Measurements from ENCODE around the gene ABHD6. TPM values are rescaled to one million over a fixed set of nuclear protein-coding genes. Genes with fewer than 3 reads are reported as not detected.

ABHD6 gene, protein sequence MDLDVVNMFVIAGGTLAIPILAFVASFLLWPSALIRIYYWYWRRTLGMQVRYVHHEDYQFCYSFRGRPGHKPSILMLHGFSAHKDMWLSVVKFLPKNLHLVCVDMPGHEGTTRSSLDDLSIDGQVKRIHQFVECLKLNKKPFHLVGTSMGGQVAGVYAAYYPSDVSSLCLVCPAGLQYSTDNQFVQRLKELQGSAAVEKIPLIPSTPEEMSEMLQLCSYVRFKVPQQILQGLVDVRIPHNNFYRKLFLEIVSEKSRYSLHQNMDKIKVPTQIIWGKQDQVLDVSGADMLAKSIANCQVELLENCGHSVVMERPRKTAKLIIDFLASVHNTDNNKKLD
- 10 to 100 TPM; 36.5 to 69.7 (median 51.1) TPM for total RNA-seq

DNA sequence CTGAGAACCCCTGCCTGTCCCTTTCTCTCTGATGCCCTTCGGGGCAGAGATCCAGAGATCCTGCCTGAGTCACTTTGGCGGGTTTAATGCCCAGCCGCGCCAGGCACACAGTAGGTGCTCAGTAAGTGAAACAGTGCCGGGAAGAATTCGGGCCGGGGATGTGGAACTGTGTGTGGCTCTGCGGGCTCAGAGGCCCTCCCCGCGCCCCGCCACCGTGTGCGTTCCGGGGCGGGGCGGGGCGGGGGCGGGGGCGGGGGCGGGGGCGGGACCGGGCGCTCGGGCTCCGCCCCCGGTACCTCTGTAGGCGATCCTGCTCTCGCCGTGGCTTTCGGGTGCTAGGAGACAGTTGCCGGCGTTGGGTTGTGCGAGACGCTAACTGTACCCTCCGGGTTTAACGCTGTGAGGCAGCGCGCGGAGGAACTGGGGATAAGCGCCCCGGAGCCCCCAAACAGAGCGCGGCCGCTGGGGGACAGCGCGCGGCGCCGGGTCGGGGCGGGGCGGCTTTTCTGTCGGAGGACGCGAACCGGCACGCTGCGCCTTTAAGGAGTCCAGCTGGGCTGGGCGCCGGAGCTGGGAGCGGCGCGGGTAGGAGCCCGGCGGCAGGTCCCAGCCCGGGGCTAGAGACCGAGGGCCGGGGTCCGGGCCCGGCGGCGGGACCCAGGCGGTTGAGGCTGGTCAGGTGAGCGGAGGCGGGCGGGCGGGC is at the start of gene ABHD6:
Gene ABHD6 (plus strand): TSS at position 555 of the 703 bp plus-strand sequence. CDS start 18,795 bp downstream, outside the sequence.
- H3K4me3 ChIP-seq (ENCODE audit: low read depth, poor library complexity, severe bottlenecking), result peak within 1 kb of the TSS; percentile 80
- peak; percentile 58 to 93 for DNase-seq (ENCODE audit: low spot score in 2 of 2)
- intact Hi-C loops (cut with DNase I; ENCODE audit: low total_unique reads), result no loop called here
- WGBS, 2 donors, result 0 to 2% methylated on average over 25 to 39 of the region's 77 CpGs
- TF ChIP-seq, protein P1, sequence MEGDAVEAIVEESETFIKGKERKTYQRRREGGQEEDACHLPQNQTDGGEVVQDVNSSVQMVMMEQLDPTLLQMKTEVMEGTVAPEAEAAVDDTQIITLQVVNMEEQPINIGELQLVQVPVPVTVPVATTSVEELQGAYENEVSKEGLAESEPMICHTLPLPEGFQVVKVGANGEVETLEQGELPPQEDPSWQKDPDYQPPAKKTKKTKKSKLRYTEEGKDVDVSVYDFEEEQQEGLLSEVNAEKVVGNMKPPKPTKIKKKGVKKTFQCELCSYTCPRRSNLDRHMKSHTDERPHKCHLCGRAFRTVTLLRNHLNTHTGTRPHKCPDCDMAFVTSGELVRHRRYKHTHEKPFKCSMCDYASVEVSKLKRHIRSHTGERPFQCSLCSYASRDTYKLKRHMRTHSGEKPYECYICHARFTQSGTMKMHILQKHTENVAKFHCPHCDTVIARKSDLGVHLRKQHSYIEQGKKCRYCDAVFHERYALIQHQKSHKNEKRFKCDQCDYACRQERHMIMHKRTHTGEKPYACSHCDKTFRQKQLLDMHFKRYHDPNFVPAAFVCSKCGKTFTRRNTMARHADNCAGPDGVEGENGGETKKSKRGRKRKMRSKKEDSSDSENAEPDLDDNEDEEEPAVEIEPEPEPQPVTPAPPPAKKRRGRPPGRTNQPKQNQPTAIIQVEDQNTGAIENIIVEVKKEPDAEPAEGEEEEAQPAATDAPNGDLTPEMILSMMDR (IDR thresholded peaks at IDR 0.05), result no peak
- no peak for TF ChIP-seq POLR2A (IDR thresholded peaks at IDR 0.05)

DNA sequence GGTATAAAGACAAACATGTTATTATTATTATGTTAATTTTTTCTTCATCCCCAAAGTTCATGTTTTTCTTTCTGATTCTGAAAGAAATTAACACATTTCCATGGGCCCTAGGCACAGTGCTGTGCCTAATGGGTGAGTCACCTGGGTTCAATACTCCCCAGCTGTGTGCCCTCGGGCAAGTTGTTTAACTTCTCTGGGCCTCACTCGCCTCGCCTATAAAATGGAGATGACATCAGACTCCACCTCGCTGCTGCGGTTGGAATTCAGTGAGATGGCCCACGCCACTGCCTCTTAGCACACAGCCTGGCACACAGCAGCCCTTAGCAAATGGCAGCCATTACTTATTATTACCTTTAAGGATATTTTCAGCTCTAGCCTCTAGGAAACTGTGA is 49.4 kb upstream of the ABHD6 start:
- DNase-seq (ENCODE audit: low spot score in 2 of 2), result no peak
- H3K4me3 ChIP-seq (ENCODE audit: low read depth, poor library complexity, severe bottlenecking), result no peak overlapping the region
- WGBS, 2 donors, result 46 to 47% methylated on average over 6 of the region's 6 CpGs
- no peak for TF ChIP-seq POLR2A (IDR thresholded peaks at IDR 0.05)
- TF ChIP-seq, protein P1 (IDR thresholded peaks at IDR 0.05), result no peak
- intact Hi-C loops (cut with DNase I; ENCODE audit: low total_unique reads), result no loop called here

DNA sequence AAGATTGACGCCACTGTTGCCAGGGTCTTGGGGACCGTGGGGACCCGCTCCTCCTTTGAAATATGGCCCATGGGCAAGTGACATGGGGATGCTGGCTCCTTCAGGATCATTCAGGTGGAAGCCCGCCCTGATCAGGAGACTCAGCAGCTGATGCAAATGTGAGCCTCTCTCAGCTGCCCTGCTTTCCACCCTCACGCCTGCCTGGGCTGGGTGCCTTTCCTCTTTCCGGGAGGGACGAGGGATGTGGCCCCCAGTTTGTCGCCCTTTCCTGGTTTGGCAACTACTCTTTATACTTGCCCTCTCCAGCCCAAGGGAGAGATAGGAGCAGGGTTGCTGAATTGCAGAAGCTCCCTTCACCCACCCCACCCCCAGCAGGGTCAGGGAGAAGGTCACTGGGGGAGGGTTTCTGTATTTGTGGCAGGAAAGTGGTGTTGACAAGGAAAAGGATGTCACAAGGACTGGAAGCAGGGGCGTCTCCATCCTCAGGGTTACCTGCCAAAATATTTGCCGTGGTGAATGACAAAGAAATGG is 48.6 kb upstream of the ABHD6 start:
- TF ChIP-seq POLR2A (IDR thresholded peaks at IDR 0.05), result no peak
- TF ChIP-seq, protein P1 (IDR thresholded peaks at IDR 0.05), result no peak
- no peak overlapping the region for H3K4me3 ChIP-seq (ENCODE audit: low read depth, poor library complexity, severe bottlenecking)
- 41 to 47% methylated on average over 10 of the region's 10 CpGs for WGBS, 2 donors
- intact Hi-C loops (cut with DNase I; ENCODE audit: low total_unique reads), result no loop called here
- DNase-seq (ENCODE audit: low spot score in 2 of 2), result no peak

DNA sequence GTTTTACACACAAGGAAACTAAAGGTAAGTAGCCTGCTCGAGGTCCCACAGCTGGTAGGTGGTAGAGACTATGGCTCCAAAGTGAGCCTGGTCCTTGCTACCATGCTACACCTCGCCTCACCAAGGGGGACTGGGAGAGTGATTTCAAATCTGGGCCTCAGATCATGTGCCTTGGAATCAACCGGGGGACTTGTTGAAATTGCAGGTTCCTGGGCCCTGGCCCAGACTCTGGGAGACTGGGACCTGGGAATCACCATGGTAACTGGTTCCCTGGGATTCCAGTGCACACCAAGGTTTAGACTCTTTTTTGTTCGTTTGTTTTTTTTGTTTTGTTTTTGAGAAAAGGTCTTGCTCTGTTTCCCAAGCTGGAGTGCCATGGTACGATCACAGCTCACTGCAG is 47.9 kb upstream of the ABHD6 start:
- H3K4me3 ChIP-seq (ENCODE audit: low read depth, poor library complexity, severe bottlenecking), result no peak overlapping the region
- DNase-seq (ENCODE audit: low spot score in 2 of 2), result no peak
- intact Hi-C loops (cut with DNase I; ENCODE audit: low total_unique reads), result no loop called here
- WGBS, 2 donors, result 78 to 83% methylated on average over 5 of the region's 5 CpGs
- TF ChIP-seq POLR2A (IDR thresholded peaks at IDR 0.05), result no peak
- TF ChIP-seq, protein P1 (IDR thresholded peaks at IDR 0.05), result no peak

DNA sequence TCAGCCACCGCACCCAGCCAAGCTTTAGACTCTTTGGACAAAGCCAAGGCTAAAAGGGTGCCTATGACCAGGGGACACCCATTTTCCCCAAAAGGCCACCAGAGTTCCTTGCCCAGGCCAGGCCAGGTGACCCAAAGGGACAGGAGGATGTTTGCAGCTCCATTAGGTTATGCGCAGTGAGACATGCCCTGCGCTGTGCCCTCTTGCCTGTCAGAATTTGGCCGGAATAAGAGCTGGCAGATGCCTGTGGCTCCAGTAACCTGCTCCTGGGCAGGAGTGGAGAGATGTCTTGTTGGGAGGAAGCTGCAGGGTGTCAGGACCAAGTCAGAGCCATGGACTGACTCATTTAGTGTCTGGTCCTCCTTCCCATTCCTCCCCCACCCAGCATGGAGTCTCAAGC is 47.3 kb upstream of the ABHD6 start:
- H3K4me3 ChIP-seq (ENCODE audit: low read depth, poor library complexity, severe bottlenecking), result no peak overlapping the region
- TF ChIP-seq, protein P1 (IDR thresholded peaks at IDR 0.05), result no peak
- TF ChIP-seq POLR2A (IDR thresholded peaks at IDR 0.05), result no peak
- DNase-seq (ENCODE audit: low spot score in 2 of 2), result no peak
- intact Hi-C loops (cut with DNase I; ENCODE audit: low total_unique reads), result no loop called here
- 85 to 100% methylated on average over 4 of the region's 4 CpGs for WGBS, 2 donors
